HepG2 (cell line): ENCODE results near the gene AMIGO2. TPM values are rescaled to one million over a fixed set of nuclear protein-coding genes. Genes with fewer than 3 reads are reported as not detected.

ENCODE experiments used
- ATAC-seq: fragments of 200-7000 bp; cut with Tn5 transposase; 3 replicates; pipeline ENCODE4 v1.9.1; 2020; ENCODE audit warnings: mild to moderate bottlenecking, moderate library complexity
- BruUV-seq: library from RNA; stranded (reverse); fragments of 400-500 nt; replicated peaks from 2 replicates; lab custom pipeline; 2021; lab: Mats Ljungman, UMichigan
- CTCF ChIA-PET: fragments of 300-600 bp; formaldehyde crosslinking; extraction: SDS; loops from one replicate; lab custom pipeline; 2021; ENCODE audit warnings: low total read pairs, inconsistent platforms, low intra/inter-chr PET ratio; lab: Yijun Ruan, JAX
- POLR2A ChIA-PET: fragments of 350-600 bp; sonication (Branson Sonifier 250); formaldehyde crosslinking; loops from one replicate; lab custom pipeline; 2020; ENCODE audit warnings: antibody characterized with exemption, inconsistent platforms; lab: Yijun Ruan, JAX
- DNase-seq: peaks from one replicate; pipeline ENCODE4 v3.0.0-alpha.2; 2015; ENCODE audit warnings: low spot score
- FAIRE-seq: peaks from 3 replicates; lab custom pipeline; 2011; peaks lifted over from hg19 to GRCh38; lab: Jason Lieb, UNC
- H2AFZ ChIP-seq: one replicate; pipeline ENCODE4 v1.6.1; 2011; ENCODE audit warnings: low read length, inconsistent platforms
- H3K27ac ChIP-seq: fragments of 300-600 bp; 3 replicates; pipeline ENCODE4 v1.8.0; 2011; ENCODE audit warnings: mixed run types, mild to moderate bottlenecking, mixed read lengths, low read length, inconsistent platforms; ENCODE audit not compliant: insufficient read depth; ENCODE audit errors: extremely low read length
- H3K27me3 ChIP-seq, 2 experiments: fragments of 200-600 bp in 1 of 2; 2 replicates in 1 of 2; 3 replicates in 1 of 2; pipeline versions ENCODE4 v1.6.0 to v1.8.0; 2011; ENCODE audit warnings: low read length in 2 of 2, mild to moderate bottlenecking in 2 of 2, moderate library complexity in 2 of 2, inconsistent platforms in 1 of 2; ENCODE audit not compliant: insufficient read depth in 2 of 2, control insufficient read depth in 1 of 2
- H3K36me3 ChIP-seq, 2 experiments: fragments of 200-600 bp in 1 of 2; replicated peaks in 1 of 2; 2 replicates in 1 of 2; 3 replicates in 1 of 2; pipeline versions ENCODE4 v1.5.1 to v1.8.0; 2011; ENCODE audit warnings: low read length in 2 of 2, inconsistent platforms in 1 of 2; ENCODE audit not compliant: insufficient read depth in 2 of 2, control insufficient read depth in 1 of 2
- H3K4me1 ChIP-seq: 2 replicates; pipeline ENCODE4 v1.5.1; 2012; ENCODE audit warnings: low read length, inconsistent platforms; ENCODE audit not compliant: insufficient read depth
- H3K4me2 ChIP-seq: 2 replicates; pipeline ENCODE4 v1.6.0; 2011; ENCODE audit warnings: low read depth, low read length, inconsistent platforms
- H3K4me3 ChIP-seq, 3 experiments: fragments of 200-600 bp in 1 of 3; sonication (generic), shearing (Covaris generic) in 1 of 3; replicated peaks in 1 of 3; 2 replicates each; pipeline ENCODE4 v1.5.1; 2011 to 2016; ENCODE audit warnings: low read length in 3 of 3, inconsistent platforms in 2 of 3, low read depth in 2 of 3, mild to moderate bottlenecking in 2 of 3, control low read depth in 1 of 3, mixed read lengths in 1 of 3; ENCODE audit not compliant: insufficient read depth in 1 of 3
- H3K79me2 ChIP-seq: one replicate; pipeline ENCODE4 v1.6.1; 2011; ENCODE audit warnings: low read length, inconsistent platforms; ENCODE audit not compliant: insufficient read depth
- H3K9ac ChIP-seq: 2 replicates; pipeline ENCODE4 v1.6.0; 2011; ENCODE audit warnings: mild to moderate bottlenecking, low read depth, low read length, inconsistent platforms; ENCODE audit not compliant: insufficient read depth
- H3K9me3 ChIP-seq: 2 replicates; pipeline ENCODE4 v1.5.1; 2012; ENCODE audit warnings: mild to moderate bottlenecking, low read length
- H4K20me1 ChIP-seq: 2 replicates; pipeline ENCODE4 v1.6.0; 2011; ENCODE audit warnings: inconsistent platforms, mild to moderate bottlenecking, low read length, moderate library complexity; ENCODE audit not compliant: insufficient read depth
- CREB3 ChIP-seq: sonication (generic); formaldehyde crosslinking; IDR thresholded peaks from 2 replicates; pipeline ENCODE4 v1.5.0; 2020; ENCODE audit warnings: missing genetic modification reagents
- GABPB1 ChIP-seq: IDR thresholded peaks from 2 replicates; pipeline ENCODE4 v1.6.1; 2016; ENCODE audit warnings: mild to moderate bottlenecking, missing genetic modification reagents, moderate library complexity, missing compliant biosample characterization
- IKZF1 ChIP-seq: fragments of 450-650 bp; IDR thresholded peaks from 2 replicates; pipeline ENCODE4 v1.7.1; 2016
- KAT7 ChIP-seq: IDR thresholded peaks from 2 replicates; pipeline ENCODE4 v1.6.1; 2018; ENCODE audit warnings: borderline replicate concordance, missing compliant biosample characterization
- KMT2B ChIP-seq: IDR thresholded peaks from 2 replicates; pipeline ENCODE4 v1.6.1; 2016; ENCODE audit warnings: missing genetic modification reagents, missing compliant biosample characterization
- MAZ ChIP-seq, 2 experiments: sonication (generic) in 1 of 2; formaldehyde crosslinking in 1 of 2; IDR thresholded peaks; 2 replicates each; pipeline versions ENCODE4 v1.5.0 to v1.6.1; 2012 to 2020; ENCODE audit warnings: low read depth in 2 of 2, mild to moderate bottlenecking in 2 of 2, borderline replicate concordance in 1 of 2, improper control_type of control experiment in 1 of 2, low read length in 1 of 2, missing genetic modification reagents in 1 of 2, moderate library complexity in 1 of 2
- MEIS1 ChIP-seq: sonication (generic); formaldehyde crosslinking; IDR thresholded peaks from 2 replicates; pipeline ENCODE4 v1.9.0; 2021; ENCODE audit warnings: mild to moderate bottlenecking, missing genetic modification reagents, moderate library complexity, borderline replicate concordance
- NFATC3 ChIP-seq: sonication (generic); formaldehyde crosslinking; IDR thresholded peaks from 2 replicates; pipeline ENCODE4 v1.5.1; 2020; ENCODE audit warnings: mild to moderate bottlenecking, missing genetic modification reagents
- POGZ ChIP-seq: sonication (generic); formaldehyde crosslinking; IDR thresholded peaks from 2 replicates; pipeline ENCODE4 v1.4.0; 2020; ENCODE audit warnings: mild to moderate bottlenecking, missing genetic modification reagents
- ZNF3 ChIP-seq: IDR thresholded peaks from 2 replicates; pipeline ENCODE4 v1.7.0; 2017; ENCODE audit warnings: inconsistent platforms
- ZNF772 ChIP-seq: sonication (generic); formaldehyde crosslinking; IDR thresholded peaks from 2 replicates; pipeline ENCODE4 v1.5.0; 2020; ENCODE audit warnings: mild to moderate bottlenecking, missing genetic modification reagents
- ZSCAN12 ChIP-seq: sonication (generic); formaldehyde crosslinking; IDR thresholded peaks from 2 replicates; pipeline ENCODE4 v1.9.0; 2021; ENCODE audit warnings: mild to moderate bottlenecking, missing genetic modification reagents
- WGBS: methylation state at CpG from one replicate; pipeline ENCODE4 v1.1.6; 2017; ENCODE audit warnings: low lambda C conversion rate; 5-methylcytosine and 5-hydroxymethylcytosine counted together
- in situ Hi-C: cut with HindIII; loops from 2 replicates; pipeline ENCODE4 v1.10.0; 2017; ENCODE audit warnings: low pct_unique_long_range_greater_than_20kb; ENCODE audit not compliant: extremely low pct_ligation_motif_present
- intact Hi-C: fragments of 100-400 bp; cut with micrococcal nuclease; formaldehyde crosslinking; loops from one replicate; pipeline ENCODE4 v1.10.0; 2022; ENCODE audit not compliant: unreplicated experiment
- polyA plus RNA-seq, 8 experiments: library from polyadenylated mRNA; depleted of rRNA in 3 of 8; stranded (reverse) in 7 of 8; unstranded in 1 of 8; fragments of >200 nt; fragmentation: Illumina TruSeq in 4 of 8; extraction: Trizol in 4 of 8; gene quantifications; 2 replicates each; pipeline versions ENCODE4 v1.2.1 to v1.2.3, GENCODE V29; 2011 to 2016; ENCODE audit warnings: low read depth in 4 of 8, missing spikeins in 1 of 8, mixed read lengths in 1 of 8; ENCODE audit not compliant: insufficient read depth in 1 of 8
- total RNA-seq, 5 experiments: library from RNA; depleted of rRNA; stranded (reverse); fragments of >200 nt; fragmentation: Illumina TruSeq; extraction: Trizol; gene quantifications; 2 replicates each; pipeline ENCODE4 v1.2.3, GENCODE V29; 2016; ENCODE audit warnings: low read depth in 1 of 5
- TF ChIP-seq, protein P1 (sequence below): sonication (generic); formaldehyde crosslinking; IDR thresholded peaks from 2 replicates; pipeline ENCODE4 v1.9.0; 2021; ENCODE audit warnings: missing genetic modification reagents, borderline replicate concordance

The AMIGO2 gene
- total and polyA plus RNA-seq, 2 of the 13 experiments (the other 11 are each of a cell fraction or from before 2014, with no cell fraction given): not detected

DNA sequence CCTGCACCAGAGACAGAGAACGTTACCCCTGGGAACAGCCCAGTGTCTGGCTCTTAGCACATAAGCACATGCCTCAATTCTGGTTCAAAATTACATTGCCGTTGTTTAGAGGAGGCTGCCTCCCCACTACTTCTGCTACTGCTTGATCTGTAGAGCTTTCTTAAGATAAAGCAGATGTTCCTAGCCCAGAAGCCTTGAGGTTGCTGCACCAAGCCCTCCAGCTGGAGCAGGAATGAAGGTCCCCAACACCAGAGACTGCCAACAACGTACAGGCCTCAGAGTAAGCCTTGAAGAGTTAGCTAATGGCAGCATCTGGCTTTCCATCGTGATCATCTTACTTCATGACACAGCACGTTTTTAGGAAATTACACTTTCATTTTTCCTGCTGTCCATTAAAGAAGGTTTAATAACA lies 34.7 kb upstream of the AMIGO2 start:
- no peak for FAIRE-seq
- H3K36me3 ChIP-seq: no peaks in the 10 kb centered on the region

DNA sequence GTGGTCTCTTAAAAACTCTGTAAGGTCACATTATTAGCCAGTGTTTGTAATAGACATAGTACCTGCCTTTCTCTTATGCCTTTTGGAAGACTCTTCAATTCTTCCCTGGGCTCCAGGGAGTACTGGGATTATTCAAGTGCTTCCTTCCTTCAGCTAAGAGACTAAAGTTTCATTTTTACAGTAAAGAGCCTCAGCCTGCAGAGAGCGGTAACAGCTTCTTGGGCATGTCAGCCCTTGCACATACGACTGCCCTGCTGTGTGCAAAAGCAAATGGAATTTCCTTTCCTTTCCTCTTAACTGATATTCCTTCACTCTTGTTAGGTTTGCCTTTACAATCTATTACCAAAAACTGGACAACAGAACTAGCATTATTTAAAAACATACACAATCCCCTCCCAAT lies 32.9 kb upstream of the AMIGO2 start:
- H3K9ac ChIP-seq: no peak overlapping the region
- no TSS peak for BruUV-seq
- ChIA-PET POLR2A (no interaction called here), CTCF (no interaction called here)
- no peaks in the 10 kb centered on the region for H4K20me1 ChIP-seq
- in situ Hi-C loops (no loop called here), intact Hi-C loops (no loop called here)
- ATAC-seq (no peak), DNase-seq (no peak), FAIRE-seq (no peak)
- no peaks in the 10 kb centered on the region for H3K36me3 ChIP-seq
- no peak for TF ChIP-seq CREB3 (CRISPR knock-in tag)
- no peak for TF ChIP-seq NFATC3 (CRISPR knock-in tag)
- TF ChIP-seq ZSCAN12 (CRISPR knock-in tag): no peak
- TF ChIP-seq ZNF772 (CRISPR knock-in tag): no peak
- TF ChIP-seq GABPB1: no peak
- TF ChIP-seq MEIS1 (CRISPR knock-in tag): no peak
- no peaks in the 10 kb centered on the region for H3K9me3 ChIP-seq
- no peak overlapping the region for H2AFZ ChIP-seq
- no peak overlapping the region for H3K4me3 ChIP-seq
- no peaks in the 10 kb centered on the region for H3K4me1 ChIP-seq
- 82% methylated on average over 2 of the region's 2 CpGs for WGBS
- no peaks in the 10 kb centered on the region; a peak in 1 of 5 replicates for H3K27me3 ChIP-seq
- no peaks in the 10 kb centered on the region for H3K79me2 ChIP-seq
- no peak overlapping the region for H3K27ac ChIP-seq
- H3K4me2 ChIP-seq: no peak overlapping the region

More for the DNA sequence above, 34.7 kb upstream of the AMIGO2 start:
- H3K27ac ChIP-seq: no peak overlapping the region
- H3K27me3 ChIP-seq: no peaks in the 10 kb centered on the region
- BruUV-seq: no TSS peak
- ATAC-seq (no peak), DNase-seq (no peak)
- H2AFZ ChIP-seq: no peak overlapping the region
- in situ Hi-C loops: no loop called here
- H3K4me1 ChIP-seq: no peaks in the 10 kb centered on the region
- no peaks in the 10 kb centered on the region for H4K20me1 ChIP-seq
- 20% methylated on average over 5 of the region's 5 CpGs for WGBS
- no peak overlapping the region for H3K4me3 ChIP-seq
- TF ChIP-seq, protein P1, sequence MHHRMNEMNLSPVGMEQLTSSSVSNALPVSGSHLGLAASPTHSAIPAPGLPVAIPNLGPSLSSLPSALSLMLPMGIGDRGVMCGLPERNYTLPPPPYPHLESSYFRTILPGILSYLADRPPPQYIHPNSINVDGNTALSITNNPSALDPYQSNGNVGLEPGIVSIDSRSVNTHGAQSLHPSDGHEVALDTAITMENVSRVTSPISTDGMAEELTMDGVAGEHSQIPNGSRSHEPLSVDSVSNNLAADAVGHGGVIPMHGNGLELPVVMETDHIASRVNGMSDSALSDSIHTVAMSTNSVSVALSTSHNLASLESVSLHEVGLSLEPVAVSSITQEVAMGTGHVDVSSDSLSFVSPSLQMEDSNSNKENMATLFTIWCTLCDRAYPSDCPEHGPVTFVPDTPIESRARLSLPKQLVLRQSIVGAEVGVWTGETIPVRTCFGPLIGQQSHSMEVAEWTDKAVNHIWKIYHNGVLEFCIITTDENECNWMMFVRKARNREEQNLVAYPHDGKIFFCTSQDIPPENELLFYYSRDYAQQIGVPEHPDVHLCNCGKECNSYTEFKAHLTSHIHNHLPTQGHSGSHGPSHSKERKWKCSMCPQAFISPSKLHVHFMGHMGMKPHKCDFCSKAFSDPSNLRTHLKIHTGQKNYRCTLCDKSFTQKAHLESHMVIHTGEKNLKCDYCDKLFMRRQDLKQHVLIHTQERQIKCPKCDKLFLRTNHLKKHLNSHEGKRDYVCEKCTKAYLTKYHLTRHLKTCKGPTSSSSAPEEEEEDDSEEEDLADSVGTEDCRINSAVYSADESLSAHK (CRISPR knock-in tag): no peak
- no peak for TF ChIP-seq IKZF1
- TF ChIP-seq ZNF3 (CRISPR knock-in tag): no peak
- TF ChIP-seq POGZ (CRISPR knock-in tag): no peak
- no peak for TF ChIP-seq MAZ (IDR thresholded peaks at IDR 0.05; ENCODE audit: borderline replicate concordance, low read depth, low read length)
- no peak for TF ChIP-seq MAZ (CRISPR knock-in tag; IDR thresholded peaks at IDR 0.05; ENCODE audit: low read depth)
- no peak for TF ChIP-seq KMT2B
- no peak for TF ChIP-seq KAT7 (CRISPR knock-in tag)
- ChIA-PET POLR2A (no interaction called here), CTCF (no interaction called here)
- intact Hi-C loops: no loop called here
- no peak overlapping the region for H3K9ac ChIP-seq
- no peaks in the 10 kb centered on the region for H3K79me2 ChIP-seq
- no peaks in the 10 kb centered on the region for H3K9me3 ChIP-seq
- no peak overlapping the region for H3K4me2 ChIP-seq
